Parathyroid adenoma (tissue), 2 donors: ENCODE measurements around the gene GLP1R.

Experiments
- H2AFZ ChIP-seq: fragments of 300-600 bp; sonication (generic); one replicate; pipeline ENCODE4 v1.7.0; 2017; ENCODE audit warnings: antibody characterized with exemption, mild to moderate bottlenecking
- H3K27ac ChIP-seq: fragments of 300-600 bp; sonication (generic); one replicate; pipeline ENCODE4 v1.7.0; 2017
- H3K27me3 ChIP-seq: fragments of 300-600 bp; sonication (generic); one replicate; pipeline ENCODE4 v1.7.0; 2017; ENCODE audit warnings: low read length; ENCODE audit not compliant: control insufficient read depth, insufficient read depth
- H3K36me3 ChIP-seq: fragments of 300-600 bp; sonication (generic); one replicate; pipeline ENCODE4 v1.7.0; 2017; ENCODE audit warnings: low read length; ENCODE audit not compliant: control insufficient read depth, insufficient read depth
- H3K4me1 ChIP-seq: fragments of 300-600 bp; sonication (generic); one replicate; pipeline ENCODE4 v1.7.0; 2017; ENCODE audit warnings: control low read depth
- H3K4me2 ChIP-seq: fragments of 300-600 bp; sonication (generic); one replicate; pipeline ENCODE4 v1.7.0; 2017; ENCODE audit warnings: low read length
- H3K4me3 ChIP-seq: fragments of 300-600 bp; sonication (generic); one replicate; pipeline ENCODE4 v1.7.0; 2017; ENCODE audit warnings: low read depth, low read length
- H3K79me2 ChIP-seq: fragments of 300-600 bp; sonication (generic); one replicate; pipeline ENCODE4 v1.7.0; 2017; ENCODE audit warnings: control low read depth
- H3K9ac ChIP-seq: fragments of 300-600 bp; sonication (generic); one replicate; pipeline ENCODE4 v1.7.0; 2017; ENCODE audit warnings: mild to moderate bottlenecking
- H3K9me3 ChIP-seq: fragments of 300-600 bp; sonication (generic); one replicate; pipeline ENCODE4 v1.7.0; 2017; ENCODE audit warnings: low read length; ENCODE audit not compliant: control insufficient read depth
- CTCF ChIP-seq: fragments of 300-600 bp; sonication (generic); IDR thresholded peaks from one replicate; pipeline ENCODE4 v1.7.0; 2017; ENCODE audit warnings: antibody characterized with exemption, mild to moderate bottlenecking
- donor health status: primary hyperparathyroidism.

GLP1R gene

GRCh38 chr6:39091220-39091619 is 42.6 kb downstream of the GLP1R start:
- H3K9ac ChIP-seq, result no peak overlapping the region
- H3K27me3 ChIP-seq, result no peaks in the 10 kb centered on the region
- H2AFZ ChIP-seq, result no peak overlapping the region
- no peak overlapping the region for H3K4me2 ChIP-seq
- H3K9me3 ChIP-seq, result no peaks in the 10 kb centered on the region
- TF ChIP-seq CTCF, result no peak
- H3K27ac ChIP-seq, result no peak overlapping the region
- H3K4me3 ChIP-seq, result no peak overlapping the region
- no peaks in the 10 kb centered on the region for H3K79me2 ChIP-seq
- no peaks in the 10 kb centered on the region for H3K36me3 ChIP-seq
- H3K4me1 ChIP-seq, result no peaks in the 10 kb centered on the region

- Histone ChIP-seq H3K4me1 (no peaks in the 10 kb centered on the region), H3K79me2 (no peaks in the 10 kb centered on the region), H3K4me2 (no peak overlapping the region), H3K27me3 (no peaks in the 10 kb centered on the region), H3K27ac (no peak overlapping the region), H2AFZ (no peak overlapping the region), H3K36me3 (no peaks in the 10 kb centered on the region), H3K9ac (no peak overlapping the region), H3K9me3 (no peaks in the 10 kb centered on the region), H3K4me3 (no peak overlapping the region)
- no peak for TF ChIP-seq CTCF
Observed at GRCh38 chr6:39092124-39092523, 43.5 kb downstream of the GLP1R start.

GRCh38 chr6:39093149-39093708 is 44.6 kb downstream of the GLP1R start:
- H3K4me1 ChIP-seq, result no peaks in the 10 kb centered on the region
- H3K9ac ChIP-seq, result no peak overlapping the region
- H3K4me3 ChIP-seq, result no peak overlapping the region
- H3K9me3 ChIP-seq, result no peaks in the 10 kb centered on the region
- H2AFZ ChIP-seq, result no peak overlapping the region
- H3K27me3 ChIP-seq, result no peaks in the 10 kb centered on the region
- no peaks in the 10 kb centered on the region for H3K36me3 ChIP-seq
- no peaks in the 10 kb centered on the region for H3K79me2 ChIP-seq
- no peak for TF ChIP-seq CTCF
- H3K27ac ChIP-seq, result no peak overlapping the region
- H3K4me2 ChIP-seq, result no peak overlapping the region

- H3K4me1 ChIP-seq, result no peaks in the 10 kb centered on the region
- H3K4me2 ChIP-seq, result no peak overlapping the region
- TF ChIP-seq CTCF, result no peak
- H2AFZ ChIP-seq, result no peak overlapping the region
- no peaks in the 10 kb centered on the region for H3K79me2 ChIP-seq
- no peaks in the 10 kb centered on the region for H3K9me3 ChIP-seq
- H3K27ac ChIP-seq, result no peak overlapping the region
- H3K9ac ChIP-seq, result no peak overlapping the region
- no peaks in the 10 kb centered on the region for H3K36me3 ChIP-seq
- no peaks in the 10 kb centered on the region for H3K27me3 ChIP-seq
- no peak overlapping the region for H3K4me3 ChIP-seq
Observed at GRCh38 chr6:39095578-39095977, 47.0 kb downstream of the GLP1R start.

- H3K79me2 ChIP-seq, result no peaks in the 10 kb centered on the region
- no peak for TF ChIP-seq CTCF
- no peaks in the 10 kb centered on the region for H3K4me1 ChIP-seq
- H3K9me3 ChIP-seq, result no peaks in the 10 kb centered on the region
- H3K27ac ChIP-seq, result no peak overlapping the region
- H3K36me3 ChIP-seq, result no peaks in the 10 kb centered on the region
- H3K9ac ChIP-seq, result no peak overlapping the region
- H3K27me3 ChIP-seq, result no peaks in the 10 kb centered on the region
- H3K4me2 ChIP-seq, result no peak overlapping the region
- no peak overlapping the region for H3K4me3 ChIP-seq
- no peak overlapping the region for H2AFZ ChIP-seq
Observed at GRCh38 chr6:39100358-39100757, 51.8 kb downstream of the GLP1R start.
